Left forelimb (tissue), 1 donor: ENCODE measurements around the gene DRD2.
"Not testable (repeated sequence)": the region's sequence is repeated elsewhere in the genome, so short reads cannot be mapped to it uniquely, and the experiment has no call there.

ENCODE experiments used
- DNase-seq: peaks from one replicate; pipeline ENCODE4 v3.0.0-alpha.2; 2018; ENCODE audit warnings: low spot score

DRD2 gene

GRCh38 chr11:113475160-113475761 is at the start of gene DRD2:
DRD2 (minus strand) TSS chr11:113475398; CDS start chr11:113424651, 50,747 bp downstream.
- no peak for DNase-seq

DNA sequence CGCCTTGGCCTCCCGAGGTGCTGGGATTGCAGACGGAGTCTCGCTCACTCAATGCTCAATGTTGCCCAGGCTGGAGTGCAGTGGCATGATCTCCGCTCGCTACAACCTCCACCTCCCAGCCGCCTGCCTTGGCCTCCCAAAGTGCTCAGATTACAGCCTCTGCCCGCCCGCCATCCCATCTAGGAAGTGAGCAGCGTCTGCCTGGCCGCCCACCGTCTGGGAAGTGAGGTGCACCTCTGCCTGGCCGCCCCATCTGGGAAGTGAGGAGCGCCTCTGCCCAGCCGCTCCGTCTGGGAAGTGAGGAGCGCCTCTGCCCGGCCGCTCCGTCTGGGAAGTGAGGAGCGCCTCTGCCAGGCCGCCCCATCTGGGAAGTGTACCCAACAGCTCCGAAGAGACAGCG is 48.7 kb upstream of the DRD2 start:
- not testable (repeated sequence) for DNase-seq

GRCh38 chr11:113521737-113522517 is 46.7 kb upstream of the DRD2 start:
- DNase-seq, result no peak

- DNase-seq, result no peak
These were observed 44.9 kb upstream of the DRD2 start for GRCh38 chr11:113519989-113520613.

DNA sequence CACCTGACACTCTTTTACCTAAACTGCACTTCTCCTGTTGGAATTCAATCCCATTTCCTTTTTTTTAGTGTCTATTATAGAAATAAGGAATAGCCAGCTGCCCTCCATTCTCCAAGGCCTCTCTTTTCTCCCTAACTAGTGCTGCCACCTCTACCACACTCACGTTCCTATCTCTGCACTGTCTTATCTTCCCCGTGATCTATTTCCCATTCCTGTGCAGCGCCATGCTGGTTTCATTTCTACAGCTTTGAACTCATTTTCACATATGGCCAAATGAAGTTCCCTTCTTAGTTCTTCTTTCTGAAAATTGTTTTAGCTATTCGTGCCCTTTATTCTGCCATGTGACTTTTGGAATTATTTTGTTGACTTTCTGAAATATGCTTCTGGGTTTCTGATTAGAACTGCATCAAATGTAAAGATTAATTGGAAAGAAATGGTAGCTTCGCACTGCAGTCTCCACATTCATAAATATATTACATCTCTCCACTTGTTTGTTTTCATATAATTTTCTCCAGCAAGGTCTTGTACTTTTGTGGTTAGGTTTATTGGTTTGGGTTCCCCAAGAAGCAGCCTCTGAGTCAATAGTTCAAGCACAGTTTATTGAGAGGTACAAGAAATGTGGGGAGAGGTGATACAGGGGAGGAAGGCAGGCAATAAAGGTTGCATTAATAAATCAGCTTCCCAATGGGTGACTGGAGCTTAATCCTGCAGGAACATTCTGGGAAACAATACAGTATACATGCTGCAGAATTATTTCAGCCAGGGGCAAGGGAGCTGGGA is 43.7 kb upstream of the DRD2 start:
- no peak for DNase-seq

DNA sequence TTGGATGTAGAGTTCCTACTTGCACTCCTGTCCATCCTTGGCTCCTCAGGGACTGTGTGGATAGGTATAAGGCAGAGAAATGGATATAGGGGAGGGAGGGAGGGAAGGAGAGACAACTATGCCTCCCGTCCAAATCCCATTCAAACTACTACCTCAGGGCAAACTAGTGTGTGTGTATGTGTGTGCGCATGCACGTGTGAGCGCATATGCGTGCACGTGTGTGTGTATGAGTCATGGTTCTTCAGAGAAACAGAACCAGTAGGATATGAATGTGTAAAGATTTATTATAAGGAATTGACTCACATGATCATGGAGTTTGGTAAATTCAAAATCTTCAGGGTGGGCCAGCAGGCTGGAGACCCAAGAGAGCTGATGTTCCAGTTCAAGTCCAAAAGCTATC is 42.2 kb upstream of the DRD2 start:
- no peak for DNase-seq

DNA sequence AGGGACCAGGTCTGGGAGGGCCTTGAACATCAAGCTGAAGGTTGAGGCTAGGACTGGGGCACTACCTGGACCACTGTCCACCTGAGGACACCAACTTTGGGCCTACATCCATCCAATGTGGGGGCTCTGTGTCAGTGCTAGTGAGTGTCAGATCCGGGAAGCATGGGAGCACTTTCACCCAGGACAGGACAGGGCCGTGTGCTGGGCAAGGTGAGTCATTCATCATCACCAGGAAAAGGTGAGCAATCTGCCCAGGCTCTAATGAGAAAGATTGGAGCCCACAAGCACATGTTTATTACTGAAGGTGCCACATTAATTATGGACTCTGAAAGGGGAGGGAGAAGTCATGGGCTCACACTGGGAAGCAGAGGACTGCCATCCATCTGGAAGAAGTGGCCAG is 39.7 kb upstream of the DRD2 start:
- DNase-seq, result no peak

GRCh38 chr11:113507341-113507740 is 32.1 kb upstream of the DRD2 start:
- DNase-seq, result peak; percentile 6

GRCh38 chr11:113506893-113507292 is 31.7 kb upstream of the DRD2 start:
- DNase-seq, result peak; percentile 22

- no peak for DNase-seq
These were observed 31.3 kb upstream of the DRD2 start for GRCh38 chr11:113506461-113506860.

GRCh38 chr11:113505541-113506375 is 30.6 kb upstream of the DRD2 start:
- peak; percentile 2 for DNase-seq

DNA sequence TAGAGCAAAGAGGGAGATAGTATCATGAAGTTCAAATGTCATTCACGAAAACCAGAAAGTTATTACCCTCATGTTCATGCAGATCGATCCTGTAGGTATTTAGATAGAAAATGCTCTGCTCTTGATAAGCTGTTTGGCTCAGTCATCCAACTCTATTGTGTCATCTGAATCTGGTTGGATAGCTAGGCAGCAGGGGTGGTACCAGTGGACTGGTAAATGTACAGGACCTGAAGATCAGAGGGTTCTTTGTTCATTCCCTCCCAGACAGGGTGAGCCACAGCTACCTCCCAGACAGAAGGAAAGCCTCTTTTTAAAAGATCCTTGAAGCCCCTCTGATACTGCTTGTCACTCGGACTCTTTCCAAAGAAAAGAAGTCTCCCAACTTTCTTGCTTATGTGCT is 29.8 kb upstream of the DRD2 start:
- no peak for DNase-seq

DNA sequence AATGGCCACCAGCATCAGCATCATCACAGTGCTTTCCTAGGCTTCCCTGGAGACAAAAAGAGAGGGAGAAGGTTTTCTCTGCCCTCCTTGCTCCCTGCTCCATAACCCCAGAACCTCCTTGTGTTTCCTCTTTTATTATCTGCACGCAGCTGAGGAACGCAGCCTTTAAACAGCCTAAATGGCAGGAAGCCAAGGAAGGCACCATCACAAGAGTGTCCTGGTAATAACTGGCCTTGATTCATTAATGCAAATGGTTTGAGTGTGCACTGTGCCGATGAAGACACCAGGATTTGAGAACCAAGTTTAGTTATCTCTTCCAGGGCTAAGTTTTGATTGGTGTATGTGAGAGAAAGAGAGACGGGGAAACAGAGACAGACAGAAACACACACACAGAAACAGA is 29.4 kb upstream of the DRD2 start:
- no peak for DNase-seq

DNA sequence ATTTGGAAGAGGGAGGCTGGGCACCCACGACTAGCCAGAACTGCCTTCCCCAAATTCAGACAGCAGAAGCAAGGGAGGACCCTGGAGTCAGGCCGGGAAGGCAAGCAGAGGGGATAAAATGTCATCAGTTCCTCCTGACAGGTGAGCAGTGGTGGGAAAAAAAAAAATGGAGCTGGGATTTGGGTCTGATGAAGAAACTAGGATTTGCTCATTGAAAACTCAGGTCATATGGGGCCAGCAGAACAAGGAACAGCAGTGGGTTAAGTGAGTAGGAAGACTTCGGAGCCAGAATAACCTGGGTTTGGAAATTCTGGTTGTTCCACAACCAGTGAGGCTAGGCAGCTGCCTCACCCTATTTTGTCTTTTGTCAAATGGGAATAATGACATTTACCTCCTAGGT is 28.9 kb upstream of the DRD2 start:
- DNase-seq, result no peak

GRCh38 chr11:113497066-113497910 is 22.1 kb upstream of the DRD2 start:
- no peak for DNase-seq

- no peak for DNase-seq
These were observed 20.9 kb upstream of the DRD2 start for GRCh38 chr11:113496026-113496651.

DNA sequence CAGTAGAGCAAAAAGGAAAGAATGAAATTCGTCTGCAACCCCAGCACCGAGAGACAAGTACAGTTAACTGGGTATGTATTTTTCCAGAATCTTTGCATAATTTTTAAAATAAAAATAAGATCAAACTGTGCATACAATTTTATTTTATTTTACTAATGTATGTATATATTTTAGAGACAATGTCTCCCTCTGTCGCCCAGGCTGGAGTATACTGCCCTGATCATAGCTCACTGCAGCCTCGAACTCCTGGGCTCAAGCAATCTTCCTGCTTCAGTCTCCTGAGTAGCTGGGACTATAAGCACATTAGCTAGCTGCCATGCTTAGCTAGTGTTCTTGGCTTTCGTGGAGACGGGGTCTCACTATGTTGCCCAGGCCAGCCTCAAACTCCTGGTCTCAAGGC is 18.8 kb upstream of the DRD2 start:
- no peak for DNase-seq

GRCh38 chr11:113493206-113493605 is 18.0 kb upstream of the DRD2 start:
- DNase-seq, result no peak

DNA sequence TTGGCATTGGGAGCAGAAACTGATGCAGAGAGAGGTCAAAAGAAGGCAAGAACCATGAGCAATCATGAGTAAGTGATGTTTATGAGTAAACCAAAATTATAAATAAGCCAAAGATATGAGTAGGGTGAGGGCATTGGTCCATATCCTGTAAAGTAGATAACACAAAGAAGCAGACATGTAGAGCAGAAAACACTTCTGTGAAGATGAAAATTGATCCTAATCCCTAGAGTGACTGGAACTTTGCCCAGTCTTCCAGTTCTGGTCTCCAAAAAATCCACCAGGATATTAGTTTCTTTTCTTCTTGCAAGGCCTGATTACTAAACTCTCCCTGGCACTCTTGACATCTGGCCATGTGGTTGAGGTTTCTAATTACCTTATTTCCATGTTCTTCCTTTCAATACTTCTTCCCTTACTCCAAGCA is 13.7 kb upstream of the DRD2 start:
- DNase-seq, result no peak

DNA sequence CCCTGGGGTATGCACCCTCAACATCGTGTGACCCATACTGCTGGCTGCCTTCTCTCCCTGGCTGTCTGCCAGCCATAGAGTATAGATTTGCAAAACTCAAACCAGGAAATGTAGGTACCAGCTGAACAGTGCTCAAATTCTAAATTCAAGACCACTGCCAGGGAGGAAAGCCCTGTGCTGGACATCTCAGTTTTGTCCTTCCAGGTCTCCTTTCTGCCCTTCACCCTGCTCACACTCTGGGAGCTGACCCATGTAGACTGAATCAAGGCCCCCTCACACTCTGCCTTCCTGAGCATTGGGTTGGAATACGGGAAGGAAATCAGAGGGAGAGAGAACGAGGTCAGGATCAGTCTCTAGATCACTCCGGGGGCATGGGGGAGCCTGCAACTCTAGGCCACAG is 12.4 kb upstream of the DRD2 start:
- DNase-seq, result no peak
